Measurements from ENCODE around the gene HYLS1.

The HYLS1 gene

DNA sequence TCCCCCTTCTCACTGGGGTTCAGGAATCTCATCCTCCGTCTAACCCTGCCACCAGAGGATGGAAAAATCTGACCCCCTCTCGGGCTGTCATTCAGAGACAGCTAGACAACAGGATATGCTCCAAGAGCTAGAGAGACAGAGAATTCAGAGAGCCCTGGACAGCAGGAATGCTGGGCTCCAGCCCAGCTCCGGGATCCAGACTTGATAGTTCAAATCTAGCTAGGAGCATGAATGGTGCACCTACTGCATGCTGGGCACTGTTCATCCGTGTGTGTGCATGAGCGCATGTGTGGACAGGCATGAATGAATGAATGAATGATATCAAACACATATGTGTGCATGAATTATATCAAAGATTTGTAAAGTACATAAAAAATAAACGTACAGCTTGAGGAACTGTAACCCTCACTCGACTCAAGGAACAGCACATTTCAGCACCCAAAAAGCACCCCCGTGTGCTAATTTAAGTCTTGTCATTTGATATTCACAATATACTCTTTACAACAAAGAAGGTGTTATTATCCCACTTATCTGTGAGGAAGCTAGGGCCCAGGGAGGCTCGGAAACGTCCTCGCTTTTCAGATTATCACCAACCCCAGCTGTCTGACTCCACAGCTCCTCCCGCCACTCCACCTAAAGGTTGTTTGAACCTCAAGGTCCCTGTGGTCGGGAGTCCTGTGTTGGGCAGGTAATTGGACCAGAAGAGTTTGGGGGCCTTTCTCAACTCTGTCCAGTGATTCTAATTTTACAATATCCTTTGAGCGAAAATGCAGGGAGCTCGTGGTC, 57.7 kb downstream of the HYLS1 start:
- peaks cover 16% of the 10 kb centered on the region for H3K4me1 ChIP-seq (ENCODE audit: control insufficient read depth, insufficient read depth, low read length)
- no peaks in the 10 kb centered on the region for H3K27me3 ChIP-seq (ENCODE audit: control insufficient read depth, insufficient read depth, low read length)
- H3K9ac ChIP-seq (ENCODE audit: low read length), result no peak overlapping the region
- no peak overlapping the region for H3K27ac ChIP-seq (ENCODE audit: low read depth, low read length)
- H3K36me3 ChIP-seq (ENCODE audit: control insufficient read depth, insufficient read depth, low read length), result no peaks in the 10 kb centered on the region
- no peak overlapping the region for H3K4me3 ChIP-seq (ENCODE audit: low read depth, low read length)
- no peaks in the 10 kb centered on the region for H3K9me3 ChIP-seq (ENCODE audit: control insufficient read depth, insufficient read depth, low read depth, low read length)

DNA sequence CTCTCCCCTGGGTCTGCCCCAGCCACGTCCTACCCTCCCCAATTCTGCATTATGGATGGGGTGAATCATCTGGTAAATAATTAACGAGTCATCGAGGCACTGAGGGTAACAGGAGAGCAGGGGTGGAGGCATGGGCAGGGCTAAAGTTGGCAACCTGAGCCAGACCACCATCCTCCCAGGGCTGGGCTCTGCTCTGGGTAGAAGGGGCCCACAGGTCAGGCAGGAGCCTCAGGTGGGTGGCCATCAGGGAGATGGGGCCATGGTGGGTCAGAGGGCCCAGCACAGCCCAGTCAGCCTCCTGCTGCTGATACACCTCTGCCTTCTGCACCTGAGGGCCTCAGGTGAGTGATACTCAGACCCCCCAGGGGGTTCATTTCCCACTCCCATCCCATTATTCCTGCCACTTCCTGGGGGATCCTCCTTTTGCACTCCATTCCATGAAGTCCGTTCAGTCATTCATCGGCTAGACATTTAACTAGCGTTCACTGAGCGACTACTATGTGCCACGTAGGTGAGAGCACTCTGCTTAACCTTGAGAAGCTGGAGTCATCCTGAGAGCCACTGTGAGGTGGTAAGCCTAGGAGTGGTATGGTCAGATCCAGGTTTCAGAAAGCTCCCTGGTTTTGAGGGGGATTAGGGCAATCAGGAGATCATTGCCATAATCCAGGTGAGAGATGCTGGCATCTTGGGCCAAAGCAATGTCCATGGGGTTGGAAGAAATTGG, 58.5 kb downstream of the HYLS1 start, which contains the start of gene VSIG10L2:
Gene VSIG10L2, plus strand, starts transcription at position 248 of the 724 bp plus-strand sequence. Its CDS starts 12 bp downstream, at position 260.
- no peaks in the 10 kb centered on the region for H3K36me3 ChIP-seq (ENCODE audit: control insufficient read depth, insufficient read depth, low read length)
- peaks cover 16% of the 10 kb centered on the region for H3K4me1 ChIP-seq (ENCODE audit: control insufficient read depth, insufficient read depth, low read length)
- no peaks in the 10 kb centered on the region for H3K27me3 ChIP-seq (ENCODE audit: control insufficient read depth, insufficient read depth, low read length)
- no peak within 1 kb of the TSS for H3K27ac ChIP-seq (ENCODE audit: low read depth, low read length)
- H3K4me3 ChIP-seq (ENCODE audit: low read depth, low read length), result no peak within 1 kb of the TSS
- no peaks in the 10 kb centered on the region for H3K9me3 ChIP-seq (ENCODE audit: control insufficient read depth, insufficient read depth, low read depth, low read length)
- no peak within 1 kb of the TSS for H3K9ac ChIP-seq (ENCODE audit: low read length)

DNA sequence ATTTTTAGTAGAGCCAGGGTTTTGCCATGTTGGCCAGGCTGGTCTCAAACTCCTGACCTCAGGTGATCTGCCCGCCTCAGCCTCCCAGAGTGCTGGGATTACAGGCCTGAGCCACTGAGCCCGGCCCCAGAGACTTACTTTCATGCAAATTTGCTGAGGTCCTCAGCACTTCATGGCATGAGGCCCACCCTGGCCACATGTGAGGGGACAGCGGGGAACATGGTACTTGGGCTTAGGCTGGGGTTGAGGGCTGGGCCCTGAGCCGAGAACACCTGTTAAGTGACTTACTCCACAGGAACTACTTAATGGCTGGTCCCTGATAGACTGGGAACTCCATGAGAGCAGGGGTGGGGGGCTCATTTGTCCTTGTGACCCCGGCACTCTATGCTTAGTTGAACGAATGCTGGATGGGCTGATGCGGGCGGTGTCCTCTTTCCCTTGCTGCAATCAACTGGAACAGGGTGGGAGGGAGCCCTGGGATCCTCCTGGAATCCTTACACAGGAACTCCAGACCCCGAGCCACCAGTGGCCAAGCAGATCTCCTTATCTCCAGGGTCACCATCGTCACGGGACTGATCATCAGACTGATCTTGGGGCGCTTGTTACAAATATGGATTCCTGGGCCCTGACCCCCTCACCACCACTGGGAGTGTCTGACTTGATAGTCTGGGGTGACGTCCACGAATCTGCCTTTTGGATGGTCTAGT, 59.4 kb downstream of the HYLS1 start:
- Histone ChIP-seq H3K9me3 (ENCODE audit: control insufficient read depth, insufficient read depth, low read depth, low read length) (no peaks in the 10 kb centered on the region), H3K9ac (ENCODE audit: low read length) (no peak overlapping the region), H3K36me3 (ENCODE audit: control insufficient read depth, insufficient read depth, low read length) (no peaks in the 10 kb centered on the region), H3K27ac (ENCODE audit: low read depth, low read length) (no peak overlapping the region), H3K27me3 (ENCODE audit: control insufficient read depth, insufficient read depth, low read length) (no peaks in the 10 kb centered on the region), H3K4me3 (ENCODE audit: low read depth, low read length) (no peak overlapping the region), H3K4me1 (ENCODE audit: control insufficient read depth, insufficient read depth, low read length) (peaks cover 10% of the 10 kb centered on the region)

GRCh38 chr11:125947419-125948277, 60.2 kb downstream of the HYLS1 start:
- no peak overlapping the region for H3K9ac ChIP-seq (ENCODE audit: low read length)
- H3K4me1 ChIP-seq (ENCODE audit: control insufficient read depth, insufficient read depth, low read length), result peaks cover 5% of the 10 kb centered on the region; the same call in 1 of the 2 replicates
- H3K27ac ChIP-seq (ENCODE audit: low read depth, low read length), result no peak overlapping the region
- H3K36me3 ChIP-seq (ENCODE audit: control insufficient read depth, insufficient read depth, low read length), result no peaks in the 10 kb centered on the region
- no peaks in the 10 kb centered on the region for H3K27me3 ChIP-seq (ENCODE audit: control insufficient read depth, insufficient read depth, low read length)
- H3K9me3 ChIP-seq (ENCODE audit: control insufficient read depth, insufficient read depth, low read depth, low read length), result no peaks in the 10 kb centered on the region
- no peak overlapping the region for H3K4me3 ChIP-seq (ENCODE audit: low read depth, low read length)

GRCh38 chr11:125948278-125949051, 61.0 kb downstream of the HYLS1 start:
- H3K36me3 ChIP-seq (ENCODE audit: control insufficient read depth, insufficient read depth, low read length), result no peaks in the 10 kb centered on the region

DNA sequence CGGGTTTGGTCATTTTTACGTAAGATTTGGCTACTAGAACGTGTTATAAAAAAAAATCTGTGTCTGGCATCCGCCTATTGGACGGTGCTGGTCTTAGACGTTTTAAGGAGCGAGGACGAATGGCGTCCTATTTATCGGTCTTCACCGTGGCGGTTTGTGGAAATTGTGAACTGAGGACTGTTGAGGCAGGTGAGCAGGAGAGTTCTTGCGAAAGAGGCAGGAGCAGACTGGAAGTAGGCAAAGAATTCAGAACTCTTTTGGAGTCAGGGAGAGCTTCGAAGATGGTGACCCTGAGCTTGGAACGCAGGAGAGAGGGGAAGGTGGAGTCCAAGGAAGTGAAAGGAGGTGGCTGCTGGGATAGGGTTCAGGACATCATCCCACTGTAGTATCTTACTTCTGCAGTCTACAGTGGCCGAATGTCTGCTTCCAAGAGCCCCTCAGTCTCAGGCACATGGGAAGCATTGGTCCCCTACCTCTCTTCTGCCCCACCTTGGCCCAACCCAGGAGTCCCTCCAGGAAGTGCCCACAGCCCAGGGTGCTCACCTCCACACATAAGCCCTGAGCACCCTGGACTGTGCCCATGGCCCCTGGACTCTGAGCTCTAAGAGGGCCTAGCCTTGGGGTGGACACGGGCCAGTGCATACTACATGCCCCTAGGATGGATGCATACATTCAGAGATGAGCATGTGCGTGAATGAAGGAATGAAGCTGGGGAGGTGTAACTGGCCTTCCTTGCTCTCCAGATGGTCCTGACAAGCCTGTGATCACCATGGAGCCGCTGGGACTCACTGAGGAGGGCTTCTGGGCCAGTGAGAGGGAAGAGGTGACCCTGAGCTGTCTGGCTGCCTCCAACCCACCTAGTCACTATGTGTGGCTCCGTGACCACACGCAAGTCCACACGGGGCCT, 62.1 kb downstream of the HYLS1 start:
- H3K4me1 ChIP-seq (ENCODE audit: control insufficient read depth, insufficient read depth, low read length), result peaks cover 5% of the 10 kb centered on the region; the same call in 1 of the 2 replicates
- H3K36me3 ChIP-seq (ENCODE audit: control insufficient read depth, insufficient read depth, low read length), result no peaks in the 10 kb centered on the region
- H3K9ac ChIP-seq (ENCODE audit: low read length), result no peak overlapping the region
- H3K4me3 ChIP-seq (ENCODE audit: low read depth, low read length), result no peak overlapping the region
- H3K9me3 ChIP-seq (ENCODE audit: control insufficient read depth, insufficient read depth, low read depth, low read length), result no peaks in the 10 kb centered on the region
- H3K27ac ChIP-seq (ENCODE audit: low read depth, low read length), result no peak overlapping the region
- H3K27me3 ChIP-seq (ENCODE audit: control insufficient read depth, insufficient read depth, low read length), result no peaks in the 10 kb centered on the region

More at GRCh38 chr11:125948278-125949051, 61.0 kb downstream of the HYLS1 start:
- H3K9ac ChIP-seq (ENCODE audit: low read length), result no peak overlapping the region
- H3K4me3 ChIP-seq (ENCODE audit: low read depth, low read length), result no peak overlapping the region
- H3K9me3 ChIP-seq (ENCODE audit: control insufficient read depth, insufficient read depth, low read depth, low read length), result no peaks in the 10 kb centered on the region
- H3K27me3 ChIP-seq (ENCODE audit: control insufficient read depth, insufficient read depth, low read length), result no peaks in the 10 kb centered on the region
- no peak overlapping the region for H3K27ac ChIP-seq (ENCODE audit: low read depth, low read length)
- H3K4me1 ChIP-seq (ENCODE audit: control insufficient read depth, insufficient read depth, low read length), result peaks cover 5% of the 10 kb centered on the region; the same call in 1 of the 2 replicates

GRCh38 chr11:125950178-125950490, 62.7 kb downstream of the HYLS1 start:
- H3K4me3 ChIP-seq (ENCODE audit: low read depth, low read length), result no peak overlapping the region
- H3K9me3 ChIP-seq (ENCODE audit: control insufficient read depth, insufficient read depth, low read depth, low read length), result no peaks in the 10 kb centered on the region
- H3K27ac ChIP-seq (ENCODE audit: low read depth, low read length), result no peak overlapping the region
- H3K9ac ChIP-seq (ENCODE audit: low read length), result no peak overlapping the region
- peaks cover 5% of the 10 kb centered on the region; the same call in 1 of the 2 replicates for H3K4me1 ChIP-seq (ENCODE audit: control insufficient read depth, insufficient read depth, low read length)
- H3K36me3 ChIP-seq (ENCODE audit: control insufficient read depth, insufficient read depth, low read length), result no peaks in the 10 kb centered on the region
- H3K27me3 ChIP-seq (ENCODE audit: control insufficient read depth, insufficient read depth, low read length), result no peaks in the 10 kb centered on the region
